ENCODE measurements around the gene EIF2B1. TPM values are rescaled to one million over a fixed set of nuclear protein-coding genes. Genes with fewer than 3 reads are reported as not detected.

The EIF2B1 gene
- total and polyA plus RNA-seq, 9 of the 15 experiments (the other 6 are each of a cell fraction or from before 2014, with no cell fraction given): 35.7 to 195 (median 67.8) TPM

DNA sequence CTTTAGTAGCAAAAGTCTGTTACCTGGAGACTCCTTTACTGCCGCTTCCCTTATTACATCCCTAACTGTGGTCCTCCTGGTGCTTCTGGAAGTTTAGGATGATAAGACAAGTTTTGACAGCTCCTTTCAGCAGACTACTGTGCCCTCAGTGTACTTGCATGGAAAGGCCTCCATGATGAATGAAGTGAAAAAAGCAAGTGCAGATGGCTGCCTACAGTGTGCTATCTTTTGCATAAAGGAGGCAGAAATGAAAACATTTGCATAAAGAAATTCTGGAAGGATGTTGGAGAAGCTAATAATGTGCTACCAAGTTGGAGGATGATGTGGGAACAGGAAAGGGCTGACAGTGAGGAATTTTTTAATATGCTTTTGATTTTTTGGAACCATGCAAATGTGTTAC lies 42.0 kb upstream of the EIF2B1 start:
- no peak overlapping the region for H3K4me3 ChIP-seq
- no peaks in the 10 kb centered on the region for H4K20me1 ChIP-seq (replicated peaks; ENCODE audit: control insufficient read depth, insufficient read depth, low read length)
- H3K9me1 ChIP-seq (ENCODE audit: control insufficient read depth, insufficient read depth, low read length): no peaks in the 10 kb centered on the region
- H2AFZ ChIP-seq (ENCODE audit: low read depth, low read length): no peak overlapping the region
- no peaks in the 10 kb centered on the region for H3K27me3 ChIP-seq (ENCODE audit: control insufficient read depth in 2 of 2, insufficient read depth in 2 of 2, low read length in 2 of 2)
- FAIRE-seq (no peak), DNase-seq (ENCODE audit: extremely low read depth in 1 of 4, low spot score in 3 of 4) (no peak), ATAC-seq (no peak)
- intact Hi-C loops (cut with micrococcal nuclease): no loop called here
- H3K9ac ChIP-seq (ENCODE audit: insufficient read depth in 1 of 2, low read depth in 2 of 2, low read length in 2 of 2): no peak overlapping the region
- H3K4me2 ChIP-seq (ENCODE audit: insufficient read depth, low read length): no peak overlapping the region
- in situ Hi-C loops (cut with MboI): no loop called here
- WGBS (ENCODE audit: insufficient coverage, low coverage, missing lambda C conversion rate): 80% methylated on average over 1 of the region's 1 CpG
- no peaks in the 10 kb centered on the region for H3K9me3 ChIP-seq (replicated peaks; ENCODE audit: control insufficient read depth, insufficient read depth, low read depth, low read length)
- H3K27ac ChIP-seq (ENCODE audit: extremely low read depth, low read depth, low read length): no peak overlapping the region
- no TSS peak for BruUV-seq (replicated peaks)
- H3K36me3 ChIP-seq (ENCODE audit: control insufficient read depth, insufficient read depth, low read length): no peaks in the 10 kb centered on the region
- no peaks in the 10 kb centered on the region for H3K79me2 ChIP-seq (ENCODE audit: control insufficient read depth, insufficient read depth, low read length)
- ChIA-PET CTCF (ENCODE audit: low intra/inter-chr PET ratio) (no interaction called here), POLR2A (interaction anchor here (0.6 kb wide), 1 partner anchor 28 kb away, joined by 3 read pairs; no protein-coding TSS in a partner anchor)
- peaks cover 0 to 11% of the 10 kb centered on the region in 2 experiments; a peak in 3 of 5 replicates for H3K4me1 ChIP-seq (replicated peaks in 1 of 2; ENCODE audit: control insufficient read depth in 2 of 2, insufficient read depth in 2 of 2, low read length in 2 of 2)
- TF ChIP-seq HMG20A (CRISPR knock-in tag; conservative IDR thresholded peaks at IDR 0.05): no peak
- no peak for TF ChIP-seq SRF (CRISPR knock-in tag; IDR thresholded peaks at IDR 0.05)
- no peak for TF ChIP-seq ZNF124 (CRISPR knock-in tag; IDR thresholded peaks at IDR 0.05)
- no peak for TF ChIP-seq BMI1 (IDR thresholded peaks at IDR 0.05; ENCODE audit: low read length)
- no peak for TF ChIP-seq SETDB1 (IDR thresholded peaks at IDR 0.05; ENCODE audit: low read length)
- no peak for TF ChIP-seq POLR2G (IDR thresholded peaks at IDR 0.05; ENCODE audit: low read depth, low read length)
- TF ChIP-seq ZNF174 (CRISPR knock-in tag; IDR thresholded peaks at IDR 0.05): no peak
- TF ChIP-seq, protein P1, sequence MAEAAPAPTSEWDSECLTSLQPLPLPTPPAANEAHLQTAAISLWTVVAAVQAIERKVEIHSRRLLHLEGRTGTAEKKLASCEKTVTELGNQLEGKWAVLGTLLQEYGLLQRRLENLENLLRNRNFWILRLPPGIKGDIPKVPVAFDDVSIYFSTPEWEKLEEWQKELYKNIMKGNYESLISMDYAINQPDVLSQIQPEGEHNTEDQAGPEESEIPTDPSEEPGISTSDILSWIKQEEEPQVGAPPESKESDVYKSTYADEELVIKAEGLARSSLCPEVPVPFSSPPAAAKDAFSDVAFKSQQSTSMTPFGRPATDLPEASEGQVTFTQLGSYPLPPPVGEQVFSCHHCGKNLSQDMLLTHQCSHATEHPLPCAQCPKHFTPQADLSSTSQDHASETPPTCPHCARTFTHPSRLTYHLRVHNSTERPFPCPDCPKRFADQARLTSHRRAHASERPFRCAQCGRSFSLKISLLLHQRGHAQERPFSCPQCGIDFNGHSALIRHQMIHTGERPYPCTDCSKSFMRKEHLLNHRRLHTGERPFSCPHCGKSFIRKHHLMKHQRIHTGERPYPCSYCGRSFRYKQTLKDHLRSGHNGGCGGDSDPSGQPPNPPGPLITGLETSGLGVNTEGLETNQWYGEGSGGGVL (CRISPR knock-in tag; IDR thresholded peaks at IDR 0.05): no peak
- no peak for TF ChIP-seq EP400 (IDR thresholded peaks at IDR 0.05)
- no peak for TF ChIP-seq HLTF (IDR thresholded peaks at IDR 0.05)
- TF ChIP-seq, protein P2, sequence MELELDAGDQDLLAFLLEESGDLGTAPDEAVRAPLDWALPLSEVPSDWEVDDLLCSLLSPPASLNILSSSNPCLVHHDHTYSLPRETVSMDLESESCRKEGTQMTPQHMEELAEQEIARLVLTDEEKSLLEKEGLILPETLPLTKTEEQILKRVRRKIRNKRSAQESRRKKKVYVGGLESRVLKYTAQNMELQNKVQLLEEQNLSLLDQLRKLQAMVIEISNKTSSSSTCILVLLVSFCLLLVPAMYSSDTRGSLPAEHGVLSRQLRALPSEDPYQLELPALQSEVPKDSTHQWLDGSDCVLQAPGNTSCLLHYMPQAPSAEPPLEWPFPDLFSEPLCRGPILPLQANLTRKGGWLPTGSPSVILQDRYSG (tag; conservative IDR thresholded peaks at IDR 0.05; ENCODE audit: low read depth): no peak
- TF ChIP-seq, protein P3, sequence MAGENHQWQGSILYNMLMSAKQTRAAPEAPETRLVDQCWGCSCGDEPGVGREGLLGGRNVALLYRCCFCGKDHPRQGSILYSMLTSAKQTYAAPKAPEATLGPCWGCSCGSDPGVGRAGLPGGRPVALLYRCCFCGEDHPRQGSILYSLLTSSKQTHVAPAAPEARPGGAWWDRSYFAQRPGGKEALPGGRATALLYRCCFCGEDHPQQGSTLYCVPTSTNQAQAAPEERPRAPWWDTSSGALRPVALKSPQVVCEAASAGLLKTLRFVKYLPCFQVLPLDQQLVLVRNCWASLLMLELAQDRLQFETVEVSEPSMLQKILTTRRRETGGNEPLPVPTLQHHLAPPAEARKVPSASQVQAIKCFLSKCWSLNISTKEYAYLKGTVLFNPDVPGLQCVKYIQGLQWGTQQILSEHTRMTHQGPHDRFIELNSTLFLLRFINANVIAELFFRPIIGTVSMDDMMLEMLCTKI (IDR thresholded peaks at IDR 0.05; ENCODE audit: partially characterized antibody): no peak
- no peak for TF ChIP-seq ARNT (IDR thresholded peaks at IDR 0.05)
- no peak for TF ChIP-seq HDAC3 (IDR thresholded peaks at IDR 0.05; ENCODE audit: borderline replicate concordance, partially characterized antibody)
- TF ChIP-seq ZNF384 (IDR thresholded peaks at IDR 0.05; ENCODE audit: low read depth, low read length): no peak
